ENCODE results near the gene ABCC9.

The ABCC9 gene

GRCh38 chr12:21828779-21829178 lies 112.4 kb downstream of the ABCC9 start:
- TF ChIP-seq CTCF (conservative IDR thresholded peaks at IDR 0.05) (no peak), ZFX (IDR thresholded peaks at IDR 0.05) (no peak)
- no peak overlapping the region for H3K27ac ChIP-seq

GRCh38 chr12:21828136-21828775 lies 113.0 kb downstream of the ABCC9 start:
- no peak overlapping the region for H3K27ac ChIP-seq
- TF ChIP-seq CTCF (conservative IDR thresholded peaks at IDR 0.05) (no peak), ZFX (IDR thresholded peaks at IDR 0.05) (no peak)

DNA sequence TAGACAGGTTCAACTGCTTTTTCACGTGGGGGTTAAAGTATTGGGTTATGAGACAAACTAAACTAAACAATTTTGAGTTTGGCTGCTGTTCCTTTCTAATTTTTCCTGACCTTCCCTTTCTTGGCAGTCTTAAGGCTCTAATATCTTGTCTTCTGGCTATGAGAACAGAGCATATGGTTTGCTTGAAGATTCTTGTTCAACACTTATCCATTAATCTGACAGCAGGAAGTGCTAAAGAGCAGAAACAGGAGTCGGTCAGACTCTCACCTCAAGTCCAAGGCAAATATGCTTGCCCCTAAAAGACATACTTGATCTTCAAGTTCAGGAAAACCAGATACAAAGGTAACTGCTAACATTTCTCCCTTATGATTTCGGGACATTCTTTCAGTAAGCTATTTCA lies 114.1 kb downstream of the ABCC9 start:
- H3K27ac ChIP-seq, result no peak overlapping the region
- no peak for TF ChIP-seq ZFX (IDR thresholded peaks at IDR 0.05)
- TF ChIP-seq CTCF (conservative IDR thresholded peaks at IDR 0.05), result no peak

DNA sequence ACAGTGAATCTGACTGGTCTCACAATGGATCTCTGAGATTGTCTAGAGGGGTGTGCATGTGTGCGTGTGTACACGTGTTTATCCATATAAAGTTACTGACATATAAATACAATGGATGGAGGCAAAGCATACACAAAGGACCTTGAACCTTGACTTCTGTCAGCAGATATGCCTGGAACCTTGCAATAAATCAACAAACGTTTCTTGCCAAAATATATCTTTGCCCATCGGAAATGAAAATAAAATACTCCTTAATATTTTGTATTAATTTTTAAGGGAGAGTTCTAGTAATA lies 114.7 kb downstream of the ABCC9 start:
- TF ChIP-seq CTCF (conservative IDR thresholded peaks at IDR 0.05), result no peak
- no peak for TF ChIP-seq ZFX (IDR thresholded peaks at IDR 0.05)
- H3K27ac ChIP-seq, result no peak overlapping the region

DNA sequence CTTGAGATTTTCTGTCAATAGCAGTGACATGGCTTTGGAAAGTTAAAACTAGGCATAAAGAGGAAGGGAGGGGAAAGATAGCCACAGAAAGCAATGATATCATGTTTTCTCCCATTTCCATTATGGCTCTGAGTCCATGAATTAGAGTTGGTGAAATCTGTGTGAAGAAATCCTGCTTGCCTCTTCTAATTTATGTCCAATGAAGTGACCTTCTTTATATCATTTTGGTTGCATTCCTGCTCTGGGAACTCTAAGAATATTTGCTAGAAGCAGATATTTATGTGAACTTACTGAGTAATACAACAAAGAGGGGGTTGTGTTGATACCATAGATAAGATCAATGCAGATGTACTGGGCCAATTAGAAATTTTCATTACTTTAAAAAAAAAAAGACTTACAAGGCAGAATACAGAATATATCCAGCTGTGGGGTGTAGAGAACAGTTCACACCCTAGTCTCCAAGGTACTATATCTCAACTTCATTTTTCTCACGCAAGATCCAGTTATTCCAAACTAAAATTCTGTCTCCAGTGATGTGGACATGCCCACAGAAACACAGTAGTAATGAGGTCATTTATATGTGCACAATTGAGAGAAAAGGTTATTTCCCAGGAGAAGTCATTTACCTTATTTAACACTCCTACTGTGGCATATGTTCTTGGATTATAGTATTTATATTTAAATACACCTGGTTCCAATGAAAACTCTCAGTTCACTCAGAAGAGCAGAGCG lies 115.2 kb downstream of the ABCC9 start:
- no peak overlapping the region for H3K27ac ChIP-seq
- TF ChIP-seq ZFX (IDR thresholded peaks at IDR 0.05), result no peak

DNA sequence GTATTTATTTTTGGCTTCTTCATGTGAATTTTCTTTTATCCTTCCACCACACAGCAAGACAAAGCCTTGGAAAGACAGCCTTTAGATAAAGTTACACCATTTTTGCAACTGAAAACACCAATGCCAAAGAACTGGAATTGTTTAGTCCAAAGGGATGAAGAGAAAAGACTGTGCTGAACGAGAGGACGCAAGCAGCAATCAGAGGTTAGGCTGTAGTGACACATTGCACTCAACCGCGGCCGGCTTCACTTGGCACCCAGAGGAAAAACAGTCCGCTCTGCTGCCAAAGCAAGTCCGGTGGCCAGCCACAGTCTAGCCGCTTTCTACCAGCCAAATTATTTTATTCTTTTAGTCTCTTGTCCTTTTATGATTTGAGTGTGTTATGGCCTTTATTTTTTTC lies 117.6 kb downstream of the ABCC9 start:
- H3K27ac ChIP-seq, result no peak overlapping the region
- TF ChIP-seq ZFX (IDR thresholded peaks at IDR 0.05) (no peak), CTCF (conservative IDR thresholded peaks at IDR 0.05) (no peak)

DNA sequence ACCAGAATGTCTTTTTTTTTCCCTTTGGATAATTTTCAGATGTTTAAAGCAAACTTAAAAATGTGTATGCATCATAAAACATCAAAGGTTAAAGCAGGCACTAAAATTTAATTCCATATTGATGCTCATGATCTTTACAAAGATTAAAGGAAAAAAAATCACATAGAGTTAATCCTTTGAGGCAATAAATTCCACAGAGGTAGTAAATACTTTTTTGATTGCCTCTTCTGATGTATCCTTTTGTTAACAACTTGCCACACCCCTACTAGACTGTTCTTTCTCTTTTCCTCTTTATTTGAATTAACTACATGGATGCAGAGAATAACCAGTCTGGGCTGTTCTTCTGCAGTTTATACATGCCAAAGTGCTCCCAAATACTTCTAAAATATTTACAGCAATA lies 121.5 kb downstream of the ABCC9 start:
- H3K27ac ChIP-seq, result no peak overlapping the region
- no peak for TF ChIP-seq CTCF (conservative IDR thresholded peaks at IDR 0.05)
- no peak for TF ChIP-seq ZFX (IDR thresholded peaks at IDR 0.05)

DNA sequence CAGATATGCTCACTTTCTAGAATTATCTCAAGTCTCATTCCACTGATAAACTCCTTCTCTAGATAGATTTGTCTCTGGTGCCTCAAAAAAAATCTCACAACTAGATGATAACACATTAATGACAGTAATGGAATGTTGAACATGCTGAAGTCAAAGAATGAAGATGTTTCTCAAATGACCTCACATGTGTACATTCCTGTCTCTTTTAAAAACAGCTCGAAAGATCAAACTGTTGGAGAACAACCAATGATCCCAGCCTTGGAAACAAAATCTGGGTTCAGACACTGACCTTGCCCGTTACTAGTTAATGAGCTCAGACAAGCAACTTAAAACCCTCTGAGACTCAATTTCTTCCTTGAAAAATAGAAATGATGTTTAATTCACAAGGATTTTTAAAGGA lies 122.0 kb downstream of the ABCC9 start:
- TF ChIP-seq ZFX (IDR thresholded peaks at IDR 0.05), result no peak
- TF ChIP-seq CTCF (conservative IDR thresholded peaks at IDR 0.05), result no peak
- H3K27ac ChIP-seq, result no peak overlapping the region

All from C4-2B (cell line).